Keratinocyte (primary cell): Measurements from ENCODE around the gene USP17L10.
"Not testable (repeated sequence)": the region's sequence is repeated elsewhere in the genome, so short reads cannot be mapped to it uniquely, and the experiment has no call there.

Experiments
- EZH2 ChIP-seq: IDR thresholded peaks from one replicate; pipeline ENCODE4 v1.6.1; 2012; ENCODE audit warnings: inconsistent platforms, mild to moderate bottlenecking, low read length, moderate library complexity
- TF ChIP-seq, protein P1 (sequence below), 3 experiments: IDR thresholded peaks in 1 of 3; conservative IDR thresholded peaks in 1 of 3; optimal IDR thresholded peaks in 1 of 3; 2 replicates in 2 of 3; 3 replicates in 1 of 3; pipeline versions ENCODE3 to v1.5.1; 2011; ENCODE audit warnings: low read length in 3 of 3, mild to moderate bottlenecking in 3 of 3, moderate library complexity in 2 of 3, control low read depth in 1 of 3, inconsistent platforms in 1 of 3; ENCODE audit not compliant: insufficient read depth in 2 of 3; ENCODE audit errors: extremely low read depth in 1 of 3

DNA sequence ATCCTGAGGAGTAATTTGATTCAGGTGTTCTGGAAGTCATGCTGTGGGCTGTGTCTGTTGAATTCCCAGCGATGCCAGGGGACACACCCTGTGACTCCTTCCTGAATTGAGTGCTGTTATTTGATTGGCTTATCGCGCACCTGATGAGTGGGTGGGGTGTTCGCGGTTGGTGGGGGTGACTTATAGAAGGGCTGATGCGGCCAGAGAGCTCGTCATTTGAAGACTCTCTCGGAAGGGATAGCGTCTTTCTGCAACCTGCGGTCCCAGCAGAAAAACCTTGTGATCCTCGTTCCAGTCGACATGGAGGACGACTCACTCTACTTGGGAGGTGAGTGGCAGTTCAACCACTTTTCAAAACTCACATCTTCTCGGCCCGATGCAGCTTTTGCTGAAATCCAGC is 47.4 kb downstream of the USP17L10 start, which contains the start of gene USP17L20:
- TF ChIP-seq EZH2, result not testable (repeated sequence)
- TF ChIP-seq, protein P1, sequence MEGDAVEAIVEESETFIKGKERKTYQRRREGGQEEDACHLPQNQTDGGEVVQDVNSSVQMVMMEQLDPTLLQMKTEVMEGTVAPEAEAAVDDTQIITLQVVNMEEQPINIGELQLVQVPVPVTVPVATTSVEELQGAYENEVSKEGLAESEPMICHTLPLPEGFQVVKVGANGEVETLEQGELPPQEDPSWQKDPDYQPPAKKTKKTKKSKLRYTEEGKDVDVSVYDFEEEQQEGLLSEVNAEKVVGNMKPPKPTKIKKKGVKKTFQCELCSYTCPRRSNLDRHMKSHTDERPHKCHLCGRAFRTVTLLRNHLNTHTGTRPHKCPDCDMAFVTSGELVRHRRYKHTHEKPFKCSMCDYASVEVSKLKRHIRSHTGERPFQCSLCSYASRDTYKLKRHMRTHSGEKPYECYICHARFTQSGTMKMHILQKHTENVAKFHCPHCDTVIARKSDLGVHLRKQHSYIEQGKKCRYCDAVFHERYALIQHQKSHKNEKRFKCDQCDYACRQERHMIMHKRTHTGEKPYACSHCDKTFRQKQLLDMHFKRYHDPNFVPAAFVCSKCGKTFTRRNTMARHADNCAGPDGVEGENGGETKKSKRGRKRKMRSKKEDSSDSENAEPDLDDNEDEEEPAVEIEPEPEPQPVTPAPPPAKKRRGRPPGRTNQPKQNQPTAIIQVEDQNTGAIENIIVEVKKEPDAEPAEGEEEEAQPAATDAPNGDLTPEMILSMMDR (optimal IDR thresholded peaks at IDR 0.05 in 1 of 3, IDR thresholded peaks at IDR 0.05 in 1 of 3, conservative IDR thresholded peaks at IDR 0.05 in 1 of 3; ENCODE audit: extremely low read depth in 1 of 3, insufficient read depth in 2 of 3, low read length in 3 of 3), result not testable (repeated sequence)
